GM23338 (cell line): ENCODE measurements around the gene PDXK. TPM values are rescaled to one million over a fixed set of nuclear protein-coding genes. Genes with fewer than 3 reads are reported as not detected.

Experiments
- ATAC-seq: fragments of 200-7000 bp; cut with Tn5 transposase; 3 replicates; pipeline ENCODE4 v1.9.1; 2020
- DNase-seq: peaks from one replicate; pipeline ENCODE4 v3.0.0-alpha.2; 2015; ENCODE audit warnings: low spot score
- H2AFZ ChIP-seq: fragments of 200-600 bp; sonication (generic); 2 replicates; pipeline ENCODE4 v1.8.0; 2016; ENCODE audit warnings: antibody characterized with exemption, mild to moderate bottlenecking, moderate library complexity
- H3F3A ChIP-seq: fragments of 200-600 bp; sonication (generic); replicated peaks from 2 replicates; pipeline ENCODE4 v1.8.0; 2017; ENCODE audit warnings: antibody characterized with exemption, mixed run types, low read depth
- H3K27ac ChIP-seq: fragments of 200-600 bp; sonication (generic); 2 replicates; pipeline ENCODE4 v1.6.1; 2016; ENCODE audit warnings: low read depth
- H3K27me3 ChIP-seq: fragments of 200-600 bp; sonication (generic); 2 replicates; pipeline ENCODE4 v1.8.0; 2016; ENCODE audit warnings: mild to moderate bottlenecking, mixed run types, moderate library complexity; ENCODE audit not compliant: insufficient read depth
- H3K36me3 ChIP-seq: fragments of 200-600 bp; sonication (generic); 2 replicates; pipeline ENCODE4 v1.8.0; 2016; ENCODE audit warnings: mild to moderate bottlenecking; ENCODE audit not compliant: insufficient read depth
- H3K4me1 ChIP-seq: fragments of 200-600 bp; sonication (generic); 2 replicates; pipeline ENCODE4 v1.8.0; 2016; ENCODE audit warnings: mild to moderate bottlenecking, moderate library complexity; ENCODE audit not compliant: insufficient read depth
- H3K4me2 ChIP-seq: fragments of 200-600 bp; sonication (generic); 2 replicates; pipeline ENCODE4 v1.7.1; 2017; ENCODE audit warnings: mixed run types
- H3K4me3 ChIP-seq: fragments of 200-600 bp; sonication (generic); 2 replicates; pipeline ENCODE4 v1.6.1; 2016; ENCODE audit warnings: mixed run types
- H3K79me2 ChIP-seq: fragments of 200-600 bp; sonication (generic); replicated peaks from 2 replicates; pipeline ENCODE4 v1.8.0; 2017; ENCODE audit warnings: mild to moderate bottlenecking; ENCODE audit not compliant: insufficient read depth
- H3K9me2 ChIP-seq: fragments of 200-600 bp; sonication (generic); 2 replicates; pipeline ENCODE4 v1.8.0; 2017; ENCODE audit not compliant: insufficient read depth
- H4K20me1 ChIP-seq: fragments of 200-600 bp; sonication (generic); replicated peaks from 2 replicates; pipeline ENCODE4 v1.8.0; 2017; ENCODE audit warnings: mild to moderate bottlenecking; ENCODE audit not compliant: insufficient read depth
- H3K27ac Mint-ChIP-seq: 2 replicates; pipeline ENCODE4 v1.8.0; 2020; ENCODE audit warnings: inconsistent platforms, mild to moderate bottlenecking, moderate library complexity, mixed read lengths
- H3K27me3 Mint-ChIP-seq: 3 replicates; pipeline ENCODE4 v1.8.0; 2022; ENCODE audit warnings: low read depth, mild to moderate bottlenecking, moderate library complexity, mixed read lengths, inconsistent platforms; ENCODE audit not compliant: insufficient read depth, poor library complexity
- H3K36me3 Mint-ChIP-seq: 3 replicates; pipeline ENCODE4 v1.8.0; 2021; ENCODE audit warnings: low read depth, mild to moderate bottlenecking, inconsistent platforms, moderate library complexity, mixed read lengths
- H3K4me1 Mint-ChIP-seq: 3 replicates; pipeline ENCODE4 v1.8.0; 2020; ENCODE audit warnings: mild to moderate bottlenecking, inconsistent platforms, mixed read lengths
- H3K4me3 Mint-ChIP-seq: 3 replicates; pipeline ENCODE4 v1.8.0; 2021; ENCODE audit warnings: moderate library complexity, mild to moderate bottlenecking, inconsistent platforms, mixed read lengths
- H3K9me3 Mint-ChIP-seq: 3 replicates; pipeline ENCODE4 v1.8.0; 2020; ENCODE audit warnings: moderate library complexity, mild to moderate bottlenecking, inconsistent platforms, mixed read lengths
- CREB1 ChIP-seq: fragments of 250-450 bp; sonication (Bioruptor Pico); IDR thresholded peaks from 2 replicates; pipeline ENCODE4 v1.5.0; 2020; ENCODE audit warnings: low read depth, mild to moderate bottlenecking, moderate library complexity
- EZH2 ChIP-seq: fragments of 200-600 bp; sonication (generic); IDR thresholded peaks from one replicate; pipeline ENCODE4 v1.8.0; 2017; ENCODE audit warnings: antibody characterized with exemption, mild to moderate bottlenecking, low read depth; ENCODE audit not compliant: unreplicated experiment
- JUNB ChIP-seq: IDR thresholded peaks from one replicate; pipeline ENCODE4 v1.6.1; 2016; ENCODE audit warnings: antibody characterized with exemption; ENCODE audit not compliant: unreplicated experiment
- STAT1 ChIP-seq: IDR thresholded peaks from one replicate; pipeline ENCODE4 v1.6.1; 2016; ENCODE audit warnings: antibody characterized with exemption; ENCODE audit not compliant: unreplicated experiment
- ZNF114 ChIP-seq: fragments of 250-450 bp; sonication (Bioruptor Pico); IDR thresholded peaks from 2 replicates; pipeline ENCODE4 v1.5.0; 2020; ENCODE audit warnings: mild to moderate bottlenecking, moderate library complexity
- polyA plus RNA-seq: library from polyadenylated mRNA; unstranded; fragments of >200 nt; fragmentation: Nextera tagmentation; extraction: Ambion mirVana; gene quantifications from 2 replicates; pipeline ENCODE4 v1.2.1, GENCODE V29; 2016
- total RNA-seq: library from RNA; depleted of rRNA; stranded (reverse); fragments of >200 nt; shearing (Covaris generic); gene quantifications from 2 replicates; pipeline ENCODE4 v1.2.3, GENCODE V29; 2014
- TF ChIP-seq, protein P1 (sequence below): fragments of 250-450 bp; sonication (Bioruptor Pico); IDR thresholded peaks from 2 replicates; pipeline ENCODE4 v1.5.0; 2020; ENCODE audit warnings: mild to moderate bottlenecking, moderate library complexity
- TF ChIP-seq, protein P2 (sequence below): IDR thresholded peaks from one replicate; pipeline ENCODE4 v1.6.1; 2018; ENCODE audit warnings: antibody characterized with exemption; ENCODE audit not compliant: unreplicated experiment

Gene PDXK
- total and polyA plus RNA-seq, 2 experiments from 2014 or later: 53.2 to 66.3 TPM

DNA sequence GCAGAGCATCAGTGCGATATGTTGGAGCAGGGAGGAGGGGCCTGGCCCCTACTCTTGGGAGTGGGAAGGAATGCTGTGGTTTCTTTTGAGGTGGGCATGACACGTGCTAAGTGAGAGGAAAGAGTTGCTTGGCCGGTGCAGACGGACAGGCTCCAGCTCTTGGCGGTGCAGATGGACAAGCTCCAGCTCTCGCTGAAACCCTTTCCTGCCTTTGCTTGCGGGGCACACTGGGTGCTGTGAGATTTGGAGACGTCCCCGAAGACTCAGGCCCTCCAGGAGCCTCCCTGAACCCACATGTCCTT, 15.9 kb downstream of the PDXK start (continued):
- TF ChIP-seq, protein P1, sequence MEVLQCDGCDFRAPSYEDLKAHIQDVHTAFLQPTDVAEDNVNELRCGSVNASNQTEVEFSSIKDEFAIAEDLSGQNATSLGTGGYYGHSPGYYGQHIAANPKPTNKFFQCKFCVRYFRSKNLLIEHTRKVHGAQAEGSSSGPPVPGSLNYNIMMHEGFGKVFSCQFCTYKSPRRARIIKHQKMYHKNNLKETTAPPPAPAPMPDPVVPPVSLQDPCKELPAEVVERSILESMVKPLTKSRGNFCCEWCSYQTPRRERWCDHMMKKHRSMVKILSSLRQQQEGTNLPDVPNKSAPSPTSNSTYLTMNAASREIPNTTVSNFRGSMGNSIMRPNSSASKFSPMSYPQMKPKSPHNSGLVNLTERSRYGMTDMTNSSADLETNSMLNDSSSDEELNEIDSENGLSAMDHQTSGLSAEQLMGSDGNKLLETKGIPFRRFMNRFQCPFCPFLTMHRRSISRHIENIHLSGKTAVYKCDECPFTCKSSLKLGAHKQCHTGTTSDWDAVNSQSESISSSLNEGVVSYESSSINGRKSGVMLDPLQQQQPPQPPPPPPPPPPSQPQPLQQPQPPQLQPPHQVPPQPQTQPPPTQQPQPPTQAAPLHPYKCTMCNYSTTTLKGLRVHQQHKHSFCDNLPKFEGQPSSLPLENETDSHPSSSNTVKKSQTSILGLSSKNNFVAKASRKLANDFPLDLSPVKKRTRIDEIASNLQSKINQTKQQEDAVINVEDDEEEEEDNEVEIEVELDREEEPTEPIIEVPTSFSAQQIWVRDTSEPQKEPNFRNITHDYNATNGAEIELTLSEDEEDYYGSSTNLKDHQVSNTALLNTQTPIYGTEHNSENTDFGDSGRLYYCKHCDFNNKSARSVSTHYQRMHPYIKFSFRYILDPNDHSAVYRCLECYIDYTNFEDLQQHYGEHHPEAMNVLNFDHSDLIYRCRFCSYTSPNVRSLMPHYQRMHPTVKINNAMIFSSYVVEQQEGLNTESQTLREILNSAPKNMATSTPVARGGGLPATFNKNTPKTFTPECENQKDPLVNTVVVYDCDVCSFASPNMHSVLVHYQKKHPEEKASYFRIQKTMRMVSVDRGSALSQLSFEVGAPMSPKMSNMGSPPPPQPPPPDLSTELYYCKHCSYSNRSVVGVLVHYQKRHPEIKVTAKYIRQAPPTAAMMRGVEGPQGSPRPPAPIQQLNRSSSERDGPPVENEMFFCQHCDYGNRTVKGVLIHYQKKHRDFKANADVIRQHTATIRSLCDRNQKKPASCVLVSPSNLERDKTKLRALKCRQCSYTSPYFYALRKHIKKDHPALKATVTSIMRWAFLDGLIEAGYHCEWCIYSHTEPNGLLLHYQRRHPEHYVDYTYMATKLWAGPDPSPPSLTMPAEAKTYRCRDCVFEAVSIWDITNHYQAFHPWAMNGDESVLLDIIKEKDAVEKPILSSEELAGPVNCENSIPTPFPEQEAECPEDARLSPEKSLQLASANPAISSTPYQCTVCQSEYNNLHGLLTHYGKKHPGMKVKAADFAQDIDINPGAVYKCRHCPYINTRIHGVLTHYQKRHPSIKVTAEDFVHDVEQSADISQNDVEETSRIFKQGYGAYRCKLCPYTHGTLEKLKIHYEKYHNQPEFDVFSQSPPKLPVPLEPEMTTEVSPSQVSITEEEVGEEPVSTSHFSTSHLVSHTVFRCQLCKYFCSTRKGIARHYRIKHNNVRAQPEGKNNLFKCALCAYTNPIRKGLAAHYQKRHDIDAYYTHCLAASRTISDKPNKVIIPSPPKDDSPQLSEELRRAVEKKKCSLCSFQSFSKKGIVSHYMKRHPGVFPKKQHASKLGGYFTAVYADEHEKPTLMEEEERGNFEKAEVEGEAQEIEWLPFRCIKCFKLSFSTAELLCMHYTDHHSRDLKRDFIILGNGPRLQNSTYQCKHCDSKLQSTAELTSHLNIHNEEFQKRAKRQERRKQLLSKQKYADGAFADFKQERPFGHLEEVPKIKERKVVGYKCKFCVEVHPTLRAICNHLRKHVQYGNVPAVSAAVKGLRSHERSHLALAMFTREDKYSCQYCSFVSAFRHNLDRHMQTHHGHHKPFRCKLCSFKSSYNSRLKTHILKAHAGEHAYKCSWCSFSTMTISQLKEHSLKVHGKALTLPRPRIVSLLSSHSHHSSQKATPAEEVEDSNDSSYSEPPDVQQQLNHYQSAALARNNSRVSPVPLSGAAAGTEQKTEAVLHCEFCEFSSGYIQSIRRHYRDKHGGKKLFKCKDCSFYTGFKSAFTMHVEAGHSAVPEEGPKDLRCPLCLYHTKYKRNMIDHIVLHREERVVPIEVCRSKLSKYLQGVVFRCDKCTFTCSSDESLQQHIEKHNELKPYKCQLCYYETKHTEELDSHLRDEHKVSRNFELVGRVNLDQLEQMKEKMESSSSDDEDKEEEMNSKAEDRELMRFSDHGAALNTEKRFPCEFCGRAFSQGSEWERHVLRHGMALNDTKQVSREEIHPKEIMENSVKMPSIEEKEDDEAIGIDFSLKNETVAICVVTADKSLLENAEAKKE: no peak
- TF ChIP-seq CREB1 (CRISPR knock-in tag) (no peak), JUNB (no peak), EZH2 (no peak), STAT1 (no peak)

DNA sequence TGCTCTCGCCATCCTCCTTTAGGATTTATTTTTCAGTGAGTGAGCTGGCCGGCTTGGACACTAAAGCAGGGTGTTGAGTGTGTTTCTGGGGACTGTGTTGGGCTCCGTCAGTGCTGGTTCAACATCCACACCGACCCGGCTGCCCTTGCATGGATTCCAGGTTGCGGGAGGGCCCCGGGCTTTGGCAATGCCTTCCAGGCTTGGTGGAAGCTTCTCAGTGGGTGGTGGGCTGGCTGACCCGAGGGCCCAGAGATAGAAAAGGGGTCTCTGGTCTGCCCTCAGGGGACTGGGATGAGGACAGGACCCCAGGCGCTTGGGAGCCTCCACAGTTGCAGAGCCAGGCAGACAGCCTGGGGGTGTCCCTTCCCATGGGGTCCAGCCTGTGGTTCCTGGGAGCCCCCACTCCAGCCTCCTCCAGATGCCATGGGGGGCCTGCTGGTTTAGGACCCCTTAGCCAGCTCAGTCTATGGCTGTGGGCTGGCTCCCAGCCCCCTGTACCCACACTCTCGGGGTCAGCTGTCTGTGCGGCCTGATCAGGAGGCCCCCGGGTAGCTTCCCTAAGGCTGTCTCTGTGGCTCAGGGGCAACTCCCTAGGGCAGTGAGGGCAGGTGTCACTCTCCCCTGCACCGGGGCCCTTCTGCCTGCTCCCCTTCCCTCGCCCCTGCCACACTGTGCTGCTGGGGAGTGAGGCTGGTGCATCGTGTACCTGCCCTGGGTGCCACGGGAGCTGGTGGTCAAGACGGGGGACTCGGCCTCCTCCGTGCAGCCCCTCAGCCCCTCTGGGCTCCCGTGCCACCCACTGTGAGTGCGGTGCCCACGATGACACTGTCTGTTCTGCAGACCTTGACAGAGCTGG, 16.5 kb downstream of the PDXK start:
- Mint-ChIP-seq H3K4me3 (no peak overlapping the region), H3K27me3 (peaks cover 15% of the 10 kb centered on the region)
- peaks cover 8% of the 10 kb centered on the region for H4K20me1 ChIP-seq

More for the DNA sequence above, 16.5 kb downstream of the PDXK start:
- H2AFZ ChIP-seq: no peak overlapping the region
- peaks cover 6% of the 10 kb centered on the region; the same call in 1 of the 2 replicates for H3F3A ChIP-seq
- H3K9me2 ChIP-seq: no peaks in the 10 kb centered on the region
- Mint-ChIP-seq H3K4me1 (peaks cover 21% of the 10 kb centered on the region), H3K27ac (0 out of 2 replicates have a peak overlapping the region, but pooled peaks have one; percentile 36), H3K36me3 (peaks cover 10% of the 10 kb centered on the region), H3K9me3 (no peaks in the 10 kb centered on the region; the same call in 2 of the 3 replicates)
- no peaks in the 10 kb centered on the region for H3K36me3 ChIP-seq
- H3K79me2 ChIP-seq: peaks cover 23% of the 10 kb centered on the region
- no peak overlapping the region for H3K27ac ChIP-seq
- H3K4me1 ChIP-seq: 0 out of 2 replicates have a peak, but pooled peaks cover under 1% of the 10 kb centered on the region
- H3K4me3 ChIP-seq: no peak overlapping the region
- ATAC-seq: no peak
- DNase-seq: no peak
- TF ChIP-seq CREB1 (CRISPR knock-in tag): no peak
- TF ChIP-seq, protein P2, sequence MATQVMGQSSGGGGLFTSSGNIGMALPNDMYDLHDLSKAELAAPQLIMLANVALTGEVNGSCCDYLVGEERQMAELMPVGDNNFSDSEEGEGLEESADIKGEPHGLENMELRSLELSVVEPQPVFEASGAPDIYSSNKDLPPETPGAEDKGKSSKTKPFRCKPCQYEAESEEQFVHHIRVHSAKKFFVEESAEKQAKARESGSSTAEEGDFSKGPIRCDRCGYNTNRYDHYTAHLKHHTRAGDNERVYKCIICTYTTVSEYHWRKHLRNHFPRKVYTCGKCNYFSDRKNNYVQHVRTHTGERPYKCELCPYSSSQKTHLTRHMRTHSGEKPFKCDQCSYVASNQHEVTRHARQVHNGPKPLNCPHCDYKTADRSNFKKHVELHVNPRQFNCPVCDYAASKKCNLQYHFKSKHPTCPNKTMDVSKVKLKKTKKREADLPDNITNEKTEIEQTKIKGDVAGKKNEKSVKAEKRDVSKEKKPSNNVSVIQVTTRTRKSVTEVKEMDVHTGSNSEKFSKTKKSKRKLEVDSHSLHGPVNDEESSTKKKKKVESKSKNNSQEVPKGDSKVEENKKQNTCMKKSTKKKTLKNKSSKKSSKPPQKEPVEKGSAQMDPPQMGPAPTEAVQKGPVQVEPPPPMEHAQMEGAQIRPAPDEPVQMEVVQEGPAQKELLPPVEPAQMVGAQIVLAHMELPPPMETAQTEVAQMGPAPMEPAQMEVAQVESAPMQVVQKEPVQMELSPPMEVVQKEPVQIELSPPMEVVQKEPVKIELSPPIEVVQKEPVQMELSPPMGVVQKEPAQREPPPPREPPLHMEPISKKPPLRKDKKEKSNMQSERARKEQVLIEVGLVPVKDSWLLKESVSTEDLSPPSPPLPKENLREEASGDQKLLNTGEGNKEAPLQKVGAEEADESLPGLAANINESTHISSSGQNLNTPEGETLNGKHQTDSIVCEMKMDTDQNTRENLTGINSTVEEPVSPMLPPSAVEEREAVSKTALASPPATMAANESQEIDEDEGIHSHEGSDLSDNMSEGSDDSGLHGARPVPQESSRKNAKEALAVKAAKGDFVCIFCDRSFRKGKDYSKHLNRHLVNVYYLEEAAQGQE: no peak
- no peak for TF ChIP-seq ZNF114 (CRISPR knock-in tag)
- TF ChIP-seq JUNB: no peak
- H3K4me2 ChIP-seq: no peak overlapping the region
- no peaks in the 10 kb centered on the region for H3K27me3 ChIP-seq
